Measurements from ENCODE around the gene NFIA. TPM values are rescaled to one million over a fixed set of nuclear protein-coding genes. Genes with fewer than 3 reads are reported as not detected.

NFIA gene
- total and polyA plus RNA-seq, 9 of the 15 experiments (the other 6 are each of a cell fraction or from before 2014, with no cell fraction given), result 5.3 to 24.9 (median 9.8) TPM

DNA sequence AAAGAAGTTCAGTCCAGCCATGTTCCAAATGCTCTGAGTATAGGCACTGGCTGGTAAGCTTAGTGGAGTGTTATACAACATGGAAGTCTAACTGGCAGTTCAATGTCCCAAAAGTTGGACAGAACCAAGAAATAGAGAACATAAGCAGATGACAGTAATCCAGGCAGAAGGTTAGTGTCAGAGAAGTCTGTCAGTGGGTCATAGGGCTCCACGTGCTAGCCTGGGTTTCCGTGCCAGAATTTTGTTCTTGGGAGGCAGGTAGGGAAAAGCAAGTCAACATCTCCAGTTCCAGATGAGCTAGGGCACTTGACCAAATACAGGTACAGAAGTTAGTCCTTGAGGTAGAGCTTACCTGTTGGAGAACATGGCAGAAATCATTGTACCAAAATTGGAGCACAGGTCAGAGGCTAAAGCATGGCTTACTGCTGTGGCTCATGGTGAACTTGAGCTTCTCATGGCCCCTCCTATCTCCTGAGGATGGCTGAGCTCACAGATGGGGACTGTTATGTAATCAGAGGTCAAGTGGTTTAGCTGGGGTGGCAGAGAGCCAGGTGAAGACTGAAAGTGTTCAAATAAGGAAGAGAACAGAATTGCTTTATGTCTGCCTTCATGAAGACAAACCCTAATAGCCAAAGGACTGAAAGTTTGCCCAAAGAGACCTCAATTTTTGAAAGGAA, 170.8 kb downstream of the NFIA start (continued):
- peak; percentile 90 for TF ChIP-seq MGA (IDR thresholded peaks at IDR 0.05)
- TF ChIP-seq SAP30 (IDR thresholded peaks at IDR 0.05; ENCODE audit: borderline replicate concordance, insufficient read depth, low read depth, low read length, poor library complexity, severe bottlenecking), result no peak
- TF ChIP-seq TEAD4 (IDR thresholded peaks at IDR 0.05; ENCODE audit: low read length), result peak; percentile 50; the same call in 1 of the 2 replicates
- no peak for TF ChIP-seq TEAD4 (CRISPR knock-in tag; IDR thresholded peaks at IDR 0.05; ENCODE audit: borderline replicate concordance)
- TF ChIP-seq SMARCA4 (IDR thresholded peaks at IDR 0.05), result 0 out of 2 replicates have a peak, but pooled peaks have one; percentile 54
- TF ChIP-seq SIN3A (IDR thresholded peaks at IDR 0.05; ENCODE audit: borderline replicate concordance in 2 of 2, control insufficient read depth in 1 of 2, low read depth in 2 of 2, low read length in 2 of 2), result no peak
- TF ChIP-seq HDAC2 (IDR thresholded peaks at IDR 0.05), result peak; percentile 78; the same call in 1 of the 2 replicates
- peak; percentile 79; the same call in 1 of the 2 replicates for TF ChIP-seq ZNF175 (CRISPR knock-in tag; IDR thresholded peaks at IDR 0.05; ENCODE audit: low read depth)
- peak; percentile 97 for TF ChIP-seq SMAD1 (IDR thresholded peaks at IDR 0.05; ENCODE audit: low read depth, low read length, partially characterized antibody)
- TF ChIP-seq SREBF1 (IDR thresholded peaks at IDR 0.05; ENCODE audit: borderline replicate concordance, low read depth, low read length), result no peak
- TF ChIP-seq, protein P1, sequence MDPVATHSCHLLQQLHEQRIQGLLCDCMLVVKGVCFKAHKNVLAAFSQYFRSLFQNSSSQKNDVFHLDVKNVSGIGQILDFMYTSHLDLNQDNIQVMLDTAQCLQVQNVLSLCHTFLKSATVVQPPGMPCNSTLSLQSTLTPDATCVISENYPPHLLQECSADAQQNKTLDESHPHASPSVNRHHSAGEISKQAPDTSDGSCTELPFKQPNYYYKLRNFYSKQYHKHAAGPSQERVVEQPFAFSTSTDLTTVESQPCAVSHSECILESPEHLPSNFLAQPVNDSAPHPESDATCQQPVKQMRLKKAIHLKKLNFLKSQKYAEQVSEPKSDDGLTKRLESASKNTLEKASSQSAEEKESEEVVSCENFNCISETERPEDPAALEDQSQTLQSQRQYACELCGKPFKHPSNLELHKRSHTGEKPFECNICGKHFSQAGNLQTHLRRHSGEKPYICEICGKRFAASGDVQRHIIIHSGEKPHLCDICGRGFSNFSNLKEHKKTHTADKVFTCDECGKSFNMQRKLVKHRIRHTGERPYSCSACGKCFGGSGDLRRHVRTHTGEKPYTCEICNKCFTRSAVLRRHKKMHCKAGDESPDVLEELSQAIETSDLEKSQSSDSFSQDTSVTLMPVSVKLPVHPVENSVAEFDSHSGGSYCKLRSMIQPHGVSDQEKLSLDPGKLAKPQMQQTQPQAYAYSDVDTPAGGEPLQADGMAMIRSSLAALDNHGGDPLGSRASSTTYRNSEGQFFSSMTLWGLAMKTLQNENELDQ (CRISPR knock-in tag; IDR thresholded peaks at IDR 0.05; ENCODE audit: borderline replicate concordance), result no peak
